Fibroblast of villous mesenchyme (primary cell): ENCODE measurements around the gene MKI67. TPM values are rescaled to one million over a fixed set of nuclear protein-coding genes. Genes with fewer than 3 reads are reported as not detected.

Source experiments
- DNase-seq: peaks from one replicate; pipeline ENCODE4 v3.0.0-alpha.2; 2010; ENCODE audit warnings: low read depth
- H3K4me3 ChIP-seq: 2 replicates; pipeline ENCODE4 v1.5.1; 2011; ENCODE audit warnings: low read depth, mild to moderate bottlenecking, low read length
- CTCF ChIP-seq: IDR thresholded peaks from 2 replicates; pipeline ENCODE4 v1.5.1; 2012; ENCODE audit warnings: low read depth, mild to moderate bottlenecking, low read length; ENCODE audit not compliant: insufficient read depth
- total RNA-seq: library from RNA; depleted of rRNA; stranded (reverse); fragments of >200 nt; gene quantifications from 2 replicates; pipeline ENCODE4 v1.2.3, GENCODE V29; 2012

MKI67 gene
- total RNA-seq, 1 donor, result 21.2 TPM

GRCh38 chr10:128059266-128059981 lies 66.8 kb downstream of the MKI67 start:
- no peak for DNase-seq
- H3K4me3 ChIP-seq, result no peak overlapping the region
- no peak for TF ChIP-seq CTCF

DNA sequence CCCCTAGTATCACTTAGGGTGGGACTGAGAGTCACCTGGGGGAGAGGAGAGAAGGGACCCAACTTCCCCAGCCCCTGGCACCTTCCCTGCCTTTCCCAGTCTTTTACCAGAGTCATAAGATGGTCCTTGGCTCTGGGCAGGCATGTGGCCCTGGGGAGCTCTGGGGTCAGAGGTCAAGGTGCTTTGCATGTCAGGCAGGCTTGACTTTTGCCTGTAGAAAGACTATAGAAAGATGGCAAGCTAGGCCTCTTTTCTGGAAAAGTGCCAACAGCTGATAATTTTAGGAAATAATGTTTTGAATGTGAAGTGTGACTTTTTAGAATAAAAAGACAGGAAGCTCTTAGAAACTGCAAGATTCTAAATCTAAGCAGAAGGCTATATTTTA lies 67.5 kb downstream of the MKI67 start:
- no peak overlapping the region for H3K4me3 ChIP-seq
- TF ChIP-seq CTCF, result no peak
- no peak for DNase-seq

- no peak for DNase-seq
- no peak for TF ChIP-seq CTCF
- no peak overlapping the region for H3K4me3 ChIP-seq
Observed at GRCh38 chr10:128058106-128058749, 68.0 kb downstream of the MKI67 start.

- TF ChIP-seq CTCF, result no peak
Observed at GRCh38 chr10:128056303-128057050, 69.7 kb downstream of the MKI67 start.

DNA sequence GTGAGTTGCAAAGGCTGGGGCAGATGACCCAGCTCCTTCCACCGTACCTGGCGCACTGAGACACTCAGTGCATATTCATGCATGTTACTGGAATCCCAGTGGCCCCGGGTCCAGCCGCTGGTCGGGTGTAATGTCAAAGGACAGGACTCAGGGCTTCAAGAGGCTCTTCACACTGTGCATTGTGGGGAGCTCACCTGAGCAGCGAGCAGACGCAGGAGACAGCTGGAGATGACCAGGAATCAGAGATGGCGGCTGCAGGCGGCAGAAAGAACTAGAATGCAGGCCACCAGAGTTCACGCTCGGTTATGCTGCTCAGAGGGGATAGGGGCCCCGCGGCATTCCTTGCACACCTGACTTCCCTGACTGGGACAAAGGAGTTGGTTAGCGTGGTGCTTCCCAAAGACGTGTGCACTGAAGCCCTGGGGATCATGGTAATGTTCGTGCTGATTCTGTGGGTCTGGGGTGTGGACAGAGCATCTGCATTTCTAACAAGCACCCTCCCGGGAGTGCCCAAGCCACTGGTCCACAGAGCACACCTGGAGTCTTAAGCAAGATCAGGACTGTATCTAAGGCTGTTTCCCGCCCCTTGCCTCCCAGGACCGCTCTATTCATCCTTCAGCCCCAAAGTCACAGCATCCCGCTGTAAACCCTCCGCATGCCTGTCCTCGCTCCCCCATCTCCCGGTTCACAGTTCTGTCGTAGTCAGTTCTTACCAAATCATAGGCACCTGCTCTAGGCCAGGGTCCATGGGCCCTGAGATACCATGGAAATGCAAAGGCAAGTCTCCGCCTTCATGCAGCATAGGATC lies 71.0 kb downstream of the MKI67 start:
- no peak overlapping the region for H3K4me3 ChIP-seq
- no peak for DNase-seq
- TF ChIP-seq CTCF, result no peak

More at GRCh38 chr10:128056303-128057050, 69.7 kb downstream of the MKI67 start:
- no peak overlapping the region for H3K4me3 ChIP-seq
- no peak for DNase-seq

- TF ChIP-seq CTCF, result no peak
- DNase-seq, result no peak
- H3K4me3 ChIP-seq, result no peak overlapping the region
Observed at GRCh38 chr10:128054163-128054970, 71.9 kb downstream of the MKI67 start.
